AG10803 (cell line): ENCODE data around the gene NCEH1.

Experiments used
- DNase-seq: peaks from one replicate; pipeline ENCODE4 v3.0.0; 2010; ENCODE audit warnings: low read depth
- H3K4me3 ChIP-seq: 2 replicates; pipeline ENCODE4 v1.5.1; 2011; ENCODE audit warnings: mild to moderate bottlenecking, low read length, control low read depth
- TF ChIP-seq, protein P1 (sequence below): conservative IDR thresholded peaks from 2 replicates; pipeline ENCODE4 v1.5.1; 2011; ENCODE audit warnings: mild to moderate bottlenecking, low read length, control low read depth, inconsistent platforms

The NCEH1 gene

DNA sequence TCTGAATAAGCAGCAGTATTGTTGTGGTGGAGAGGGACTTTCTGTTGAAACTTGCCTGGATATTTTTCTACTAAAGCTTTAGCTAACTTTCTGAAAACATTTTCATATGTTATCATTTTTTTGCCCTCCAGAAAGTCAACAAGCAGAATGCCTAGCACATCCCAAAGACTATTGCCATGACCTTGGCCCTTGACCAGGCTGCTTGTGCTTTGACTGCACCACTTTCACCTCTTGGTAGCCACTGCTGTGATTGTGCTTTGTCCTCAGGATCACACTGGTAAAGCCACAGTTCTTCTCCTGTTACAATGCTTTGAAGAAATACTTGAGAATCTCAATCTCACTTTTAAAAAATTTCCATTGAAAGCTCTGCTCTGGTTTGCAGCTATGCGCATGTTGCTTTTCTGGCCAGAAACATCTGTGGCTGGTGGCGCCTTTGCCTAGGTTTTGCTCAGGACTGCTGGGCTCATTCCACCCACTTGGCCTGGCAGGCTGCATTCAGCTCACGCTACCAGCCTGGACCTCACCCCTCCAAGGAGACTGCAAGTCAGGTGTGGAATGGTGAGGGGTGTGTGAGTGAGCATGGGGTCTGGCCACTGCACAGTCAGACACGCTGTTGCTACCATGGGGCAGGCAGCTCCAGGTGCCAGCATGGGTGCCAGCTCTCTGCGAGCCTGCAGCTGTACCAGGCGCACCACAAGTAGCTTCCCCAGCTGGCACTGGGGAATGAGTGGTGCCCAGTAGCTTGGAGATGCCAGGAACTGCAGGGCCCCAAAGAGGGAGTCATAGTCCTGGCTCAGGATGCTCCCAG lies 97.8 kb downstream of the NCEH1 start:
- no peak for DNase-seq
- H3K4me3 ChIP-seq, result no peak overlapping the region
- TF ChIP-seq, protein P1, sequence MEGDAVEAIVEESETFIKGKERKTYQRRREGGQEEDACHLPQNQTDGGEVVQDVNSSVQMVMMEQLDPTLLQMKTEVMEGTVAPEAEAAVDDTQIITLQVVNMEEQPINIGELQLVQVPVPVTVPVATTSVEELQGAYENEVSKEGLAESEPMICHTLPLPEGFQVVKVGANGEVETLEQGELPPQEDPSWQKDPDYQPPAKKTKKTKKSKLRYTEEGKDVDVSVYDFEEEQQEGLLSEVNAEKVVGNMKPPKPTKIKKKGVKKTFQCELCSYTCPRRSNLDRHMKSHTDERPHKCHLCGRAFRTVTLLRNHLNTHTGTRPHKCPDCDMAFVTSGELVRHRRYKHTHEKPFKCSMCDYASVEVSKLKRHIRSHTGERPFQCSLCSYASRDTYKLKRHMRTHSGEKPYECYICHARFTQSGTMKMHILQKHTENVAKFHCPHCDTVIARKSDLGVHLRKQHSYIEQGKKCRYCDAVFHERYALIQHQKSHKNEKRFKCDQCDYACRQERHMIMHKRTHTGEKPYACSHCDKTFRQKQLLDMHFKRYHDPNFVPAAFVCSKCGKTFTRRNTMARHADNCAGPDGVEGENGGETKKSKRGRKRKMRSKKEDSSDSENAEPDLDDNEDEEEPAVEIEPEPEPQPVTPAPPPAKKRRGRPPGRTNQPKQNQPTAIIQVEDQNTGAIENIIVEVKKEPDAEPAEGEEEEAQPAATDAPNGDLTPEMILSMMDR, result no peak

DNA sequence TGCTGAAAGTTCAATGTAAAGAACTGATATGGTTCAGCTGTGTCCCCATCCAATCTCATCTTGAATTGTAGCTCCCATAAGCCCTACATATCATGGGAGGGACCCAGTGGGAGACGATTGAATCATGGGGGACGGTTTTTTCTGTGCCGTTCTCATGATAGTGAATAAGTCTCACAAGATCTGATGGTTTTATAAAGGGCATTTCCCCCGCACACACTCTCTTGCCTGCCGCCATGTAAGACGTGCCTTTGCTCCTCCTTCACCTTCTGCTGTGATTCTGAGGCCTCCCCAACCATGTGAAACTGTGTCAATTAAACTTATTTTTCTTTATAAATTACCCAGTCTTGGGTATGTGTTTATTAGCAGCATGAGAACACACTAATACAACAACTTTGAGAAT lies 101.1 kb downstream of the NCEH1 start:
- TF ChIP-seq, protein P1, result no peak
- no peak for DNase-seq
- H3K4me3 ChIP-seq, result no peak overlapping the region

DNA sequence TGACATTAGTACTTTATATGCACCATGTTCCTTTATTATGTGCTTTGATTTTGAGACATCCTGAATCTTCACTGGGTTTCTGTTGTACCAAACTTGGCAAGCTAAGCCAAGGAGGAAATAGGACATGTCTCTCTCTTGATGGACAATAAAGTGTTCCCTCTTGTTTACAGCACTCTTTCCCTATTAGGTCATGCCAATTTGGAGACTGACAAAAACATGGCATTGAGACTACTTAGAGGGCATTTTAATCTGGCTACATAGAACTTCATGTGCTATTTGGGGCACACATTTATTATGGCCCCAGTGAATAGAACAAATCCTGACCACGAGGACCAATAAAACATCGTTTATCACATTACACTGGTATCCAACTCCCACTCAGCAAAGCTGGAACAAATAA lies 102.3 kb downstream of the NCEH1 start:
- no peak for DNase-seq
- H3K4me3 ChIP-seq, result no peak overlapping the region
- TF ChIP-seq, protein P1, result no peak

DNA sequence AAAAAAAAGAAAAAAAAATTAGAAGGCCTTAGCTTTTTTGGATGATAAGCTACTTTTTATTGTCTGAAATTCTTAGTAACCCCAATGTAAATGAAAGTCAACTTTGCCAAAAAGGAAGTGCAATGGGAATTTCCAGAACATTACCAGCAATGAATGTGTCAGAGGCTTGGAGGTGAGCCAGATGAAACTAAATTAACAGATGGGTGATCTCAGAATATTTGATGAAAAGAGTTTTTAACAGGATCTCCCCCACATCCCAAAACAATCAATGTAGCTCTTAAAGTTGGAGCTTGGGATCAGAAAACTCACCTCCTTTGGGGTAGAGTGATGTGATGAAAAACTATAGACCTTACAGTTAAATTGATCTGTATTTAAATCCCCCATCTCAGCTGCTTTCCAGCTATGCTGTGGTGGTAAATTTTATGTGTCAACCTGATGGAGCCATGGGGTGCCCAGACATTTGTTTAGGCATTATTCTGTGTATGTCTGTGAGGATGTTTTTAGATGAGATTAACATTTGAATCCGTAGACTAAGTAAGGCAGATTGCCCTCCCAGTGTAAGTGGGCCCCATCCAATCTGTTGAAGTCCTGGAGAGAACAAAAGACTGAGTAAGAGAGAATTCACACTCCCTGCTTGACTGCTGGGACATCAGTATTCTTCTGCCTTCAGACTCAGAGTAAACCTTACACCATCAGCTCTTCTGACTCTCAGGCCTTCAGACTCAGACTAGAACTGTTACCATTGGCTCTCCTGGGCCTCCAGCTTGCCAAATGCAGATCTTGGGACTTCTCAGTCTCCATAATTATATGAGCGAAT lies 103.4 kb downstream of the NCEH1 start:
- H3K4me3 ChIP-seq, result no peak overlapping the region
- TF ChIP-seq, protein P1, result no peak
- DNase-seq, result peak; percentile 73

DNA sequence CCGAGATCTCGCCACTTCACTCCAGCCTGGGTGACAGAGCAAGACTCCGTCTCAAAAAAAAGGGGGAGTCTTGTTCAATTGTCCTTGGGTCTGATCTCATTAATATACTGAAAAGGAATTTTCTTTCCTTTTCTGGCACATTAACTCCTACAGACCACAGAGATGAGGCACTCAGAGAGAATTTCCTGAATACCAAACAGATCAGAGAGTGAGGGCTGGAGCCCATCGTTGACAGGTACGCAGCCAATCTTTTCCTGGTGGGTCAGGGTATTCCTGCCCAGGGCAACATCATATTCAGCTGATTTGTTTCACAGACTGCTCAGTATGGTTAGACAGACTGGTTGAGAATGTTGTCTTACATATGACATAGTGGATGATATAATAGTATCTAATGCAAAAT lies 104.8 kb downstream of the NCEH1 start:
- DNase-seq, result peak; percentile 50
- H3K4me3 ChIP-seq, result no peak overlapping the region
- TF ChIP-seq, protein P1, result no peak

DNA sequence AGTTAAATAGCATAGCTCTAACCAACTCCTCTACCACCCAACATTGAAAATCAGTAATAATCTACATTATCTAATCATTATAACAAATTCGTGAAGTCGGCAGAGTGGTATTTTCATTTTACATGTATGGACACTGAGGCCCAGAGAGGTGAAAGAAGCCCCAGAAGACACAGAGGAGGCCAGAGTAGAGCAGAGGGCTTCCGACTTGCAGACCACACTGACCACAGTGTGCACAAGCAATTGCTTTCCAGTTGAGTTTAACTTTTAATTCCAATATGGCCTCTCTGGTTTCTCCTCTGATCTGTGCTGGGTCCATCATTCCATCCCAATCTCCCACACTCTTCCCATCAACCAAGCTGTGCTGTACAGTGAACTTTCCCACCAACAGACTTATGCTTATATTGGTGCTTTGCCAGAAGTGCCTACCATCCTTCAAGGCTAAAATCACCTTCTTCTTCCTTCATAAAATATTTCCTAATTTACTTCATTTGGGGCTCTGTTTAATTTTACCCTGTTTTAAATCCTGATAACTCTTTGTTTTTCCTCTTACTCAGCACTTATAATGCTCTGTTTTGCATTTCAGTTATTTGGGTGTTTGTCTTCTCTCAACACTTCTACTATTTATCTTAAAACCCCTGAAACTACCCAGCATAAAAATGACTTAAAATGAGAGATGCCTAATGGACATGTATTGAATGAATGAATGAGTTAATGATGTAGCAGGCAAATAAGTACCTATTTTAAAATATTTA lies 105.8 kb downstream of the NCEH1 start:
- TF ChIP-seq, protein P1, result no peak
- H3K4me3 ChIP-seq, result no peak overlapping the region
- no peak for DNase-seq
